WTC11 (cell line): ENCODE results near the gene TMEM143. TPM values are rescaled to one million over a fixed set of nuclear protein-coding genes. Genes with fewer than 3 reads are reported as not detected.
"Not testable (repeated sequence)": the region's sequence is repeated elsewhere in the genome, so short reads cannot be mapped to it uniquely, and the experiment has no call there.

ENCODE experiments used
- ATAC-seq: fragments of 200-7000 bp; cut with Tn5 transposase; 2 replicates; pipeline ENCODE4 v1.10.0; 2021; ENCODE audit warnings: mild to moderate bottlenecking, moderate library complexity
- CTCF ChIA-PET: fragments of 300-600 bp; sonication (Branson Sonifier 250); formaldehyde crosslinking; loops from one replicate; lab custom pipeline; 2021; ENCODE audit warnings: antibody characterized with exemption; lab: Charles Lee
- POLR2A ChIA-PET: fragments of 350-600 bp; sonication (Branson Sonifier 250); formaldehyde crosslinking; loops from one replicate; lab custom pipeline; 2021; ENCODE audit warnings: antibody characterized with exemption; lab: Charles Lee
- DNase-seq: peaks from one replicate; pipeline ENCODE4 v3.0.0; 2021; ENCODE audit warnings: low spot score
- H3K27ac Mint-ChIP-seq: 2 replicates; pipeline ENCODE4 v1.8.0; 2021; ENCODE audit warnings: mixed read lengths
- H3K27me3 Mint-ChIP-seq: 2 replicates; pipeline ENCODE4 v1.8.0; 2021; ENCODE audit warnings: low read depth, mild to moderate bottlenecking, moderate library complexity, mixed read lengths
- H3K36me3 Mint-ChIP-seq: 2 replicates; pipeline ENCODE4 v1.8.0; 2021; ENCODE audit warnings: mixed read lengths
- H3K4me1 Mint-ChIP-seq: 2 replicates; pipeline ENCODE4 v1.8.0; 2022; ENCODE audit warnings: mixed read lengths
- H3K4me3 Mint-ChIP-seq: 2 replicates; pipeline ENCODE4 v1.8.0; 2021; ENCODE audit warnings: mild to moderate bottlenecking, moderate library complexity, mixed read lengths
- H3K9me3 Mint-ChIP-seq: 2 replicates; pipeline ENCODE4 v1.8.0; 2021; ENCODE audit warnings: mixed read lengths
- AFF4 ChIP-seq: sonication (generic); formaldehyde crosslinking; IDR thresholded peaks from 2 replicates; pipeline ENCODE4 v1.8.1; 2023; ENCODE audit warnings: mild to moderate bottlenecking, missing genetic modification reagents, borderline replicate concordance
- AR ChIP-seq: fragments of 250-450 bp; sonication (Bioruptor Pico); IDR thresholded peaks from 2 replicates; pipeline ENCODE4 v1.9.0; 2021; ENCODE audit warnings: mild to moderate bottlenecking
- ATF2 ChIP-seq: sonication (generic); formaldehyde crosslinking; IDR thresholded peaks from 2 replicates; pipeline ENCODE4 v1.8.1; 2022; ENCODE audit warnings: low read depth, missing genetic modification reagents, borderline replicate concordance
- CTCF ChIP-seq: fragments of 200-600 bp; IDR thresholded peaks from 2 replicates; pipeline ENCODE4 v1.8.0; 2022; ENCODE audit warnings: antibody characterized with exemption
- E2F1 ChIP-seq: sonication (generic); formaldehyde crosslinking; IDR thresholded peaks from 2 replicates; pipeline ENCODE4 v1.8.0; 2022; ENCODE audit warnings: mild to moderate bottlenecking, missing genetic modification reagents
- ESRRA ChIP-seq: sonication (generic); formaldehyde crosslinking; IDR thresholded peaks from 2 replicates; pipeline ENCODE4 v1.8.1; 2022; ENCODE audit warnings: mild to moderate bottlenecking, missing genetic modification reagents, borderline replicate concordance
- JUN ChIP-seq: sonication (generic); formaldehyde crosslinking; IDR thresholded peaks from 2 replicates; pipeline ENCODE4 v1.8.0; 2023; ENCODE audit warnings: mild to moderate bottlenecking, missing genetic modification reagents
- KAT7 ChIP-seq: sonication (generic); formaldehyde crosslinking; IDR thresholded peaks from 2 replicates; pipeline ENCODE4 v1.8.1; 2023; ENCODE audit warnings: missing genetic modification reagents, mild to moderate bottlenecking, borderline replicate concordance
- MAX ChIP-seq: sonication (generic); formaldehyde crosslinking; IDR thresholded peaks from 2 replicates; pipeline ENCODE4 v1.8.0; 2022; ENCODE audit warnings: mild to moderate bottlenecking, missing genetic modification reagents
- NFE2L1 ChIP-seq: sonication (generic); formaldehyde crosslinking; IDR thresholded peaks from 2 replicates; pipeline ENCODE4 v1.8.1; 2023; ENCODE audit warnings: missing genetic modification reagents
- NR1H2 ChIP-seq: sonication (generic); formaldehyde crosslinking; IDR thresholded peaks from 2 replicates; pipeline ENCODE4 v1.9.0; 2021; ENCODE audit warnings: mild to moderate bottlenecking, moderate library complexity, missing genetic modification reagents
- SMAD3 ChIP-seq: sonication (generic); formaldehyde crosslinking; IDR thresholded peaks from 2 replicates; pipeline ENCODE4 v1.8.0; 2022; ENCODE audit warnings: missing genetic modification reagents, mild to moderate bottlenecking, borderline replicate concordance
- ZNF232 ChIP-seq: sonication (generic); formaldehyde crosslinking; IDR thresholded peaks from 2 replicates; pipeline ENCODE4 v1.8.0; 2022; ENCODE audit warnings: mild to moderate bottlenecking, missing genetic modification reagents
- ZNF416 ChIP-seq: fragments of 250-450 bp; sonication (Bioruptor Pico); IDR thresholded peaks from 2 replicates; pipeline ENCODE4 v1.9.0; 2021; ENCODE audit warnings: mild to moderate bottlenecking, inconsistent platforms
- ZNF423 ChIP-seq: fragments of 250-450 bp; sonication (Bioruptor Pico); IDR thresholded peaks from 2 replicates; pipeline ENCODE4 v2.1.2; 2022; ENCODE audit warnings: mild to moderate bottlenecking, moderate library complexity
- ZNF671 ChIP-seq: fragments of 250-450 bp; sonication (Bioruptor Pico); IDR thresholded peaks from 2 replicates; pipeline ENCODE4 v1.8.0; 2021; ENCODE audit warnings: mild to moderate bottlenecking
- total RNA-seq: library from RNA; stranded (reverse); gene quantifications from 3 replicates; pipeline ENCODE4 v1.2.3, GENCODE V29; 2021

The TMEM143 gene
- total RNA-seq, 1 experiment from 2014 or later: 20.2 TPM

GRCh38 chr19:48292798-48293197 is 70.9 kb downstream of the TMEM143 start (continued):
- TF ChIP-seq AFF4 (CRISPR knock-in tag) (no peak), AR (CRISPR knock-in tag) (no peak), ATF2 (CRISPR knock-in tag) (no peak), JUN (no peak)
- TF ChIP-seq, all 79 proteins: peak for 0

- DNase-seq, ATAC-seq, H3K27ac Mint-ChIP-seq, H3K27me3 Mint-ChIP-seq, H3K9me3 Mint-ChIP-seq, POLR2A ChIA-PET: not testable (repeated sequence)
- peaks cover 20% of the 10 kb centered on the region for H3K36me3 Mint-ChIP-seq
- CTCF ChIA-PET: interaction anchor here (0.7 to 3.8 kb wide), 13 partner anchors 18 to 310 kb away, joined by 3 to 43 read pairs (median 7); partner anchors contain the start of genes KDELR1 and ZNF114
- H3K4me3 Mint-ChIP-seq: peak overlapping the region; percentile 74
- H3K4me1 Mint-ChIP-seq: peaks cover 17% of the 10 kb centered on the region
Measured at GRCh38 chr19:48291489-48291815, 72.3 kb downstream of the TMEM143 start.

- ATAC-seq: peak; percentile 63
- Mint-ChIP-seq H3K4me1 (peaks cover 15% of the 10 kb centered on the region), H3K4me3 (peak overlapping the region; percentile 74), H3K27me3 (no peaks in the 10 kb centered on the region), H3K36me3 (peaks cover 25% of the 10 kb centered on the region), H3K9me3 (peaks cover 11% of the 10 kb centered on the region), H3K27ac (peak overlapping the region; percentile 65; the same call in 1 of the 2 replicates)
- CTCF ChIA-PET: interaction anchor here (0.6 to 3.8 kb wide), 13 partner anchors 10 to 422 kb away, joined by 3 to 43 read pairs (median 7); partner anchors contain the start of genes KDELR1 and ZNF114
- peak; percentile 88 for DNase-seq
- POLR2A ChIA-PET: interaction anchor here (1.1 kb wide), 1 partner anchor 202 kb away, joined by 5 read pairs; no protein-coding TSS in a partner anchor
- TF ChIP-seq SMAD3 (peak; percentile 72; the same call in 1 of the 2 replicates), E2F1 (CRISPR knock-in tag) (no peak), AR (CRISPR knock-in tag) (peak; percentile 78; the same call in 1 of the 2 replicates), MAX (0 out of 2 replicates have a peak, but pooled peaks have one; percentile 38), KAT7 (CRISPR knock-in tag) (peak; percentile 73; the same call in 1 of the 2 replicates), NR1H2 (CRISPR knock-in tag) (no peak), CTCF (peak; percentile 96), ZNF416 (peak; percentile 65; the same call in 1 of the 2 replicates), ZNF423 (CRISPR knock-in tag) (peak; percentile 25; the same call in 1 of the 2 replicates), ESRRA (0 out of 2 replicates have a peak, but pooled peaks have one; percentile 55), ZNF671 (CRISPR knock-in tag) (no peak), ZNF232 (peak; percentile 81; the same call in 1 of the 2 replicates), NFE2L1 (CRISPR knock-in tag) (no peak)
Measured at GRCh38 chr19:48290771-48291488, 72.8 kb downstream of the TMEM143 start.
